Astrocyte of the cerebellum (primary cell): ENCODE results near the gene ZNF579.

Source experiments
- DNase-seq: peaks from one replicate; pipeline ENCODE4 v3.0.0-alpha.2; 2011; ENCODE audit warnings: low read depth
- H3K4me3 ChIP-seq: 2 replicates; pipeline ENCODE4 v1.5.1; 2011; ENCODE audit warnings: mild to moderate bottlenecking, low read depth, low read length, moderate library complexity
- CTCF ChIP-seq: IDR thresholded peaks from 2 replicates; pipeline ENCODE4 v1.5.1; 2012; ENCODE audit warnings: low read length, low read depth, moderate library complexity, mild to moderate bottlenecking; ENCODE audit errors: missing control alignments
- in situ Hi-C: cut with HindIII; loops from 2 replicates; pipeline ENCODE4 v1.10.0; 2017; ENCODE audit warnings: low sequenced_read_pairs

Gene ZNF579

GRCh38 chr19:55605637-55606470, 25.2 kb upstream of the ZNF579 start, which contains the start of gene ZNF865:
TSS of gene ZNF865 (plus strand) at chr19:55605647. CDS start at chr19:55613619, 7,972 bp downstream.
- peak within 1 kb of the TSS; percentile 93 for H3K4me3 ChIP-seq
- in situ Hi-C loops: loop anchor here (10.0 to 25.0 kb wide), 2 partner anchors 251 to 1144 kb away; partner anchors contain the start of genes CDC42EP5, COX6B2 and LENG9
- peak; percentile 78 for DNase-seq

GRCh38 chr19:55605207-55605636, 24.6 kb upstream of the ZNF579 start:
- in situ Hi-C loops: loop anchor here (10.0 to 25.0 kb wide), 2 partner anchors 250 to 1143 kb away; partner anchors contain the start of genes CDC42EP5, COX6B2 and LENG9
- TF ChIP-seq CTCF: no peak
- DNase-seq: peak; percentile 93
- H3K4me3 ChIP-seq: peak overlapping the region; percentile 93

More at GRCh38 chr19:55605637-55606470, 25.2 kb upstream of the ZNF579 start, which contains the start of gene ZNF865:
- peak; percentile 91 for TF ChIP-seq CTCF

- H3K4me3 ChIP-seq: no peak overlapping the region
- in situ Hi-C loops: loop anchor here (10.0 to 25.0 kb wide), 2 partner anchors 249 to 1141 kb away; partner anchors contain the start of genes CDC42EP5, COX6B2 and LENG9
- TF ChIP-seq CTCF: no peak
- DNase-seq: no peak
Observed at GRCh38 chr19:55603581-55604292, 23.1 kb upstream of the ZNF579 start.

GRCh38 chr19:55603115-55603514, 22.5 kb upstream of the ZNF579 start:
- no peak for TF ChIP-seq CTCF
- no peak for DNase-seq
- in situ Hi-C loops: loop anchor here (10.0 to 25.0 kb wide), 2 partner anchors 248 to 1141 kb away; partner anchors contain the start of genes CDC42EP5, COX6B2 and LENG9
- H3K4me3 ChIP-seq: no peak overlapping the region

- in situ Hi-C loops: loop anchor here (10.0 to 25.0 kb wide), 2 partner anchors 248 to 1140 kb away; partner anchors contain the start of genes CDC42EP5, COX6B2 and LENG9
- no peak for TF ChIP-seq CTCF
- H3K4me3 ChIP-seq: no peak overlapping the region
- DNase-seq: no peak
Observed at GRCh38 chr19:55602104-55603001, 21.7 kb upstream of the ZNF579 start.
